SJCRH30 (cell line): Measurements from ENCODE around the gene HBS1L. TPM values are rescaled to one million over a fixed set of nuclear protein-coding genes. Genes with fewer than 3 reads are reported as not detected.

Source experiments
- DNase-seq, 2 experiments: peaks; one replicate each; pipeline ENCODE4 v3.0.0-alpha.2; 2015 to 2020
- H3K27ac ChIP-seq: fragments of 250-450 bp; sonication (Bioruptor Pico); 2 replicates; pipeline ENCODE4 v1.5.1; 2020; ENCODE audit warnings: mild to moderate bottlenecking, moderate library complexity
- H3K27me3 ChIP-seq: fragments of 250-450 bp; sonication (Bioruptor Pico); 2 replicates; pipeline ENCODE4 v1.5.1; 2020; ENCODE audit warnings: mild to moderate bottlenecking, moderate library complexity
- H3K36me3 ChIP-seq: fragments of 250-450 bp; sonication (Bioruptor Pico); 2 replicates; pipeline ENCODE4 v1.5.1; 2020; ENCODE audit warnings: mild to moderate bottlenecking, moderate library complexity
- H3K4me1 ChIP-seq: fragments of 250-450 bp; sonication (Bioruptor Pico); 2 replicates; pipeline ENCODE4 v1.5.1; 2020; ENCODE audit warnings: mild to moderate bottlenecking, moderate library complexity
- H3K4me3 ChIP-seq: fragments of 250-450 bp; sonication (Bioruptor Pico); 2 replicates; pipeline ENCODE4 v1.5.1; 2020; ENCODE audit warnings: mild to moderate bottlenecking, moderate library complexity
- H3K9me3 ChIP-seq: fragments of 250-450 bp; sonication (Bioruptor Pico); replicated peaks from 2 replicates; pipeline ENCODE4 v1.5.1; 2020; ENCODE audit warnings: mild to moderate bottlenecking, moderate library complexity
- total RNA-seq: library from RNA; depleted of rRNA; stranded (reverse); fragments of >200 nt; shearing (Covaris generic); gene quantifications from 2 replicates; pipeline ENCODE4 v1.2.3, GENCODE V29; 2014

The HBS1L gene
- total RNA-seq, 1 experiment from 2014 or later: 139 TPM

- H3K4me3 ChIP-seq: no peak overlapping the region
- peaks cover 10% of the 10 kb centered on the region; the same call in 1 of the 2 replicates for H3K4me1 ChIP-seq
- no peak overlapping the region for H3K27ac ChIP-seq
- DNase-seq: peak in 1 of 2 experiments; percentile 24
- H3K36me3 ChIP-seq: no peaks in the 10 kb centered on the region
- no peaks in the 10 kb centered on the region for H3K9me3 ChIP-seq
- H3K27me3 ChIP-seq: no peaks in the 10 kb centered on the region; the same call in 1 of the 2 replicates
These were observed 32.8 kb upstream of the HBS1L start for GRCh38 chr6:135087403-135087802.

- H3K4me1 ChIP-seq: peaks cover 10% of the 10 kb centered on the region; the same call in 1 of the 2 replicates
- H3K36me3 ChIP-seq: no peaks in the 10 kb centered on the region
- H3K9me3 ChIP-seq: no peaks in the 10 kb centered on the region; the same call in 1 of the 2 replicates
- H3K27me3 ChIP-seq: no peaks in the 10 kb centered on the region; the same call in 1 of the 2 replicates
- H3K4me3 ChIP-seq: no peak overlapping the region
- DNase-seq: no peak
- H3K27ac ChIP-seq: no peak overlapping the region
These were observed 31.8 kb upstream of the HBS1L start for GRCh38 chr6:135086414-135086764.

GRCh38 chr6:135085700-135086413 lies 31.2 kb upstream of the HBS1L start:
- no peak overlapping the region for H3K27ac ChIP-seq
- H3K4me3 ChIP-seq: no peak overlapping the region
- no peaks in the 10 kb centered on the region; the same call in 1 of the 2 replicates for H3K9me3 ChIP-seq
- H3K27me3 ChIP-seq: no peaks in the 10 kb centered on the region; the same call in 1 of the 2 replicates
- H3K36me3 ChIP-seq: no peaks in the 10 kb centered on the region
- DNase-seq: no peak
- H3K4me1 ChIP-seq: peaks cover 10% of the 10 kb centered on the region; the same call in 1 of the 2 replicates

GRCh38 chr6:135084916-135085269 lies 30.3 kb upstream of the HBS1L start:
- H3K4me1 ChIP-seq: peaks cover 10% of the 10 kb centered on the region; the same call in 1 of the 2 replicates
- H3K27me3 ChIP-seq: no peaks in the 10 kb centered on the region; the same call in 1 of the 2 replicates
- no peak overlapping the region for H3K27ac ChIP-seq
- no peak overlapping the region for H3K4me3 ChIP-seq
- peaks cover 3% of the 10 kb centered on the region; the same call in 1 of the 2 replicates for H3K9me3 ChIP-seq
- H3K36me3 ChIP-seq: no peaks in the 10 kb centered on the region
- DNase-seq: no peak

GRCh38 chr6:135084001-135084915 lies 29.6 kb upstream of the HBS1L start:
- H3K27me3 ChIP-seq: no peaks in the 10 kb centered on the region; the same call in 1 of the 2 replicates
- peaks cover 6% of the 10 kb centered on the region; the same call in 1 of the 2 replicates for H3K4me1 ChIP-seq
- peaks cover 3% of the 10 kb centered on the region; the same call in 1 of the 2 replicates for H3K9me3 ChIP-seq
- no peak overlapping the region for H3K27ac ChIP-seq
- no peak for DNase-seq
- no peaks in the 10 kb centered on the region for H3K36me3 ChIP-seq
- no peak overlapping the region for H3K4me3 ChIP-seq

GRCh38 chr6:135081966-135082365 lies 27.3 kb upstream of the HBS1L start:
- no peaks in the 10 kb centered on the region for H3K4me1 ChIP-seq
- no peaks in the 10 kb centered on the region; the same call in 1 of the 2 replicates for H3K27me3 ChIP-seq
- no peak overlapping the region for H3K27ac ChIP-seq
- H3K9me3 ChIP-seq: peaks cover 3% of the 10 kb centered on the region; the same call in 1 of the 2 replicates
- no peaks in the 10 kb centered on the region for H3K36me3 ChIP-seq
- H3K4me3 ChIP-seq: no peak overlapping the region
- DNase-seq: no peak

GRCh38 chr6:135075018-135075417 lies 20.4 kb upstream of the HBS1L start:
- Histone ChIP-seq H3K27ac (no peak overlapping the region), H3K27me3 (no peaks in the 10 kb centered on the region), H3K4me3 (no peak overlapping the region), H3K4me1 (no peaks in the 10 kb centered on the region), H3K36me3 (no peaks in the 10 kb centered on the region), H3K9me3 (0 out of 2 replicates have a peak, but pooled peaks cover under 1% of the 10 kb centered on the region)
- no peak for DNase-seq

- no peaks in the 10 kb centered on the region for H3K9me3 ChIP-seq
- no peak overlapping the region for H3K27ac ChIP-seq
- DNase-seq: no peak
- no peaks in the 10 kb centered on the region for H3K36me3 ChIP-seq
- no peak overlapping the region for H3K4me3 ChIP-seq
- no peaks in the 10 kb centered on the region for H3K4me1 ChIP-seq
- no peaks in the 10 kb centered on the region for H3K27me3 ChIP-seq
These were observed 19.3 kb upstream of the HBS1L start for GRCh38 chr6:135073756-135074393.

- no peak for DNase-seq
- H3K27me3 ChIP-seq: no peaks in the 10 kb centered on the region
- H3K4me1 ChIP-seq: no peaks in the 10 kb centered on the region
- no peaks in the 10 kb centered on the region for H3K9me3 ChIP-seq
- H3K4me3 ChIP-seq: no peak overlapping the region
- H3K36me3 ChIP-seq: no peaks in the 10 kb centered on the region
- no peak overlapping the region for H3K27ac ChIP-seq
These were observed 18.6 kb upstream of the HBS1L start for GRCh38 chr6:135073217-135073616.

GRCh38 chr6:135072753-135073152 lies 18.1 kb upstream of the HBS1L start:
- Histone ChIP-seq H3K36me3 (no peaks in the 10 kb centered on the region), H3K27me3 (no peaks in the 10 kb centered on the region), H3K4me3 (no peak overlapping the region), H3K9me3 (no peaks in the 10 kb centered on the region), H3K27ac (no peak overlapping the region), H3K4me1 (no peaks in the 10 kb centered on the region)
- DNase-seq: no peak

GRCh38 chr6:135071541-135071940 lies 16.9 kb upstream of the HBS1L start:
- Histone ChIP-seq H3K9me3 (no peaks in the 10 kb centered on the region), H3K4me1 (no peaks in the 10 kb centered on the region), H3K27me3 (0 out of 2 replicates have a peak, but pooled peaks cover under 1% of the 10 kb centered on the region), H3K27ac (no peak overlapping the region), H3K36me3 (no peaks in the 10 kb centered on the region), H3K4me3 (no peak overlapping the region)
- no peak for DNase-seq

GRCh38 chr6:135067911-135068310 lies 13.3 kb upstream of the HBS1L start:
- H3K36me3 ChIP-seq: no peaks in the 10 kb centered on the region
- no peak overlapping the region for H3K4me3 ChIP-seq
- no peaks in the 10 kb centered on the region for H3K4me1 ChIP-seq
- H3K27ac ChIP-seq: no peak overlapping the region
- H3K9me3 ChIP-seq: no peaks in the 10 kb centered on the region
- no peak for DNase-seq
- H3K27me3 ChIP-seq: 0 out of 2 replicates have a peak, but pooled peaks cover 3% of the 10 kb centered on the region

- Histone ChIP-seq H3K36me3 (no peaks in the 10 kb centered on the region), H3K4me3 (no peak overlapping the region), H3K27ac (no peak overlapping the region), H3K4me1 (no peaks in the 10 kb centered on the region), H3K27me3 (0 out of 2 replicates have a peak, but pooled peaks cover 3% of the 10 kb centered on the region), H3K9me3 (no peaks in the 10 kb centered on the region)
- DNase-seq: no peak
These were observed 12.2 kb upstream of the HBS1L start for GRCh38 chr6:135066806-135067205.

- no peaks in the 10 kb centered on the region for H3K36me3 ChIP-seq
- DNase-seq: no peak
These were observed 11.8 kb upstream of the HBS1L start for GRCh38 chr6:135066397-135066796.

More at GRCh38 chr6:135066397-135066796, 11.8 kb upstream of the HBS1L start:
- no peaks in the 10 kb centered on the region for H3K9me3 ChIP-seq
- H3K27ac ChIP-seq: no peak overlapping the region
- no peaks in the 10 kb centered on the region for H3K4me1 ChIP-seq
- H3K4me3 ChIP-seq: no peak overlapping the region
- H3K27me3 ChIP-seq: 0 out of 2 replicates have a peak, but pooled peaks cover 5% of the 10 kb centered on the region
